Sigmoid colon (tissue), 4 donors: ENCODE results near the gene GPR137B.

ENCODE experiments used
- CTCF ChIP-seq, 4 experiments: fragments of 450-650 bp in 3 of 4; fragments of 200-600 bp in 1 of 4; IDR thresholded peaks; one replicate each; pipeline ENCODE4 v1.5.1; 2016 to 2019; ENCODE audit warnings: antibody characterized with exemption in 4 of 4, mild to moderate bottlenecking in 3 of 4, moderate library complexity in 2 of 4
- POLR2AphosphoS5 ChIP-seq, 4 donors: sonication (generic); formaldehyde crosslinking; IDR thresholded peaks; one replicate each; pipeline ENCODE4 v1.6.1; 2017; ENCODE audit warnings: antibody characterized with exemption in 4 of 4

- TF ChIP-seq POLR2AphosphoS5 (IDR thresholded peaks at IDR 0.05) (no peak), CTCF (IDR thresholded peaks at IDR 0.05) (no peak)
Observed at GRCh38 chr1:236200925-236201324, 58.6 kb downstream of the GPR137B start.
